A549 (cell line): Measurements from ENCODE around the gene OXNAD1. TPM values are rescaled to one million over a fixed set of nuclear protein-coding genes. Genes with fewer than 3 reads are reported as not detected.

Experiments used
- ATAC-seq, 2 experiments: fragments of 200-7000 bp in 1 of 2; fragments of >200 bp in 1 of 2; cut with Nextera tagmentation in 1 of 2; cut with Tn5 transposase in 1 of 2; 3 replicates each; pipeline versions ENCODE4 v1.8.0 to v1.9.1; 2018 to 2020; ENCODE audit warnings: mild to moderate bottlenecking in 1 of 2, moderate library complexity in 1 of 2
- CTCF ChIA-PET: fragments of 300-600 bp; sonication (Branson Sonifier 250); formaldehyde crosslinking; extraction: SDS; loops from one replicate; lab custom pipeline; 2021; ENCODE audit warnings: antibody characterized with exemption, inconsistent platforms; lab: Yijun Ruan, JAX
- POLR2A ChIA-PET: fragments of 350-600 bp; formaldehyde crosslinking; extraction: SDS; loops from one replicate; lab custom pipeline; 2021; ENCODE audit warnings: antibody characterized with exemption, inconsistent platforms; lab: Yijun Ruan, JAX
- DNase-seq, 2 experiments: peaks; one replicate each; pipeline versions ENCODE4 v3.0.0 to v3.0.0-alpha.2; 2011 to 2016; ENCODE audit warnings: low read depth in 1 of 2, low spot score in 1 of 2
- FAIRE-seq: peaks from 2 replicates; lab custom pipeline; 2011; peaks lifted over from hg19 to GRCh38; lab: Jason Lieb, UNC
- H3K27ac ChIP-seq, 2 experiments: fragments of >200 bp; sonication (Bioruptor Twin); formaldehyde crosslinking; 3 replicates each; pipeline ENCODE4 v1.5.1; 2016 to 2017
- H3K4me1 ChIP-seq: fragments of >200 bp; sonication (Bioruptor Twin); formaldehyde crosslinking; 3 replicates; pipeline ENCODE4 v1.6.1; 2016
- H3K4me2 ChIP-seq: fragments of >200 bp; sonication (Bioruptor Twin); formaldehyde crosslinking; 3 replicates; pipeline ENCODE4 v1.6.1; 2016
- H3K4me3 ChIP-seq: fragments of >200 bp; sonication (Bioruptor Twin); formaldehyde crosslinking; 3 replicates; pipeline ENCODE4 v1.5.1; 2016
- H3K9me3 ChIP-seq: fragments of >200 bp; sonication (Bioruptor Twin); formaldehyde crosslinking; 3 replicates; pipeline ENCODE4 v1.6.1; 2016
- CBX2 ChIP-seq: fragments of 200-600 bp; sonication (generic); IDR thresholded peaks from 2 replicates; pipeline ENCODE4 v1.6.1; 2016; ENCODE audit warnings: low read depth, mild to moderate bottlenecking, borderline replicate concordance
- CHD2 ChIP-seq: fragments of 150-350 bp; IDR thresholded peaks from 2 replicates; pipeline ENCODE4 v1.6.1; 2014; ENCODE audit warnings: low read length; ENCODE audit not compliant: partially characterized antibody
- CHD4 ChIP-seq: fragments of 200-600 bp; sonication (generic); IDR thresholded peaks from 2 replicates; pipeline ENCODE4 v1.6.1; 2016; ENCODE audit warnings: antibody characterized with exemption, mild to moderate bottlenecking, borderline replicate concordance
- GATA3 ChIP-seq: IDR thresholded peaks from 2 replicates; pipeline ENCODE4 v1.6.1; 2012; ENCODE audit warnings: borderline replicate concordance
- HDAC2 ChIP-seq: fragments of 200-600 bp; sonication (generic); IDR thresholded peaks from 2 replicates; pipeline ENCODE4 v1.6.1; 2016
- HEYL ChIP-seq: fragments of 250-450 bp; sonication (Bioruptor Pico); IDR thresholded peaks from 2 replicates; pipeline ENCODE4 v1.8.0; 2021; ENCODE audit warnings: mild to moderate bottlenecking, moderate library complexity
- HOXA7 ChIP-seq: fragments of 250-450 bp; sonication (Bioruptor Pico); IDR thresholded peaks from 2 replicates; pipeline ENCODE4 v1.5.0; 2020; ENCODE audit warnings: mild to moderate bottlenecking, moderate library complexity
- HOXB5 ChIP-seq: fragments of 250-450 bp; sonication (Bioruptor Pico); IDR thresholded peaks from 2 replicates; pipeline ENCODE4 v1.5.0; 2020; ENCODE audit warnings: mild to moderate bottlenecking, moderate library complexity
- JUNB ChIP-seq: fragments of >200 bp; sonication (Bioruptor Twin); formaldehyde crosslinking; IDR thresholded peaks from 2 replicates; pipeline ENCODE4 v1.6.1; 2016
- KDM5A ChIP-seq: fragments of 200-600 bp; sonication (generic); IDR thresholded peaks from 2 replicates; pipeline ENCODE4 v1.6.1; 2016; ENCODE audit warnings: antibody characterized with exemption, mild to moderate bottlenecking
- MAFK ChIP-seq: fragments of 450-650 bp; IDR thresholded peaks from 2 replicates; pipeline ENCODE4 v1.6.1; 2014; ENCODE audit not compliant: partially characterized antibody
- MAZ ChIP-seq: fragments of 150-350 bp; IDR thresholded peaks from 2 replicates; pipeline ENCODE4 v1.6.1; 2014; ENCODE audit warnings: antibody characterized with exemption, low read depth, low read length, borderline replicate concordance
- MYC ChIP-seq: IDR thresholded peaks from 2 replicates; pipeline ENCODE4 v1.6.1; 2012; ENCODE audit warnings: mild to moderate bottlenecking, inconsistent platforms, low read length, improper control_type of control experiment, borderline replicate concordance
- PHF8 ChIP-seq: fragments of 200-600 bp; sonication (generic); IDR thresholded peaks from 2 replicates; pipeline ENCODE4 v1.6.1; 2016; ENCODE audit warnings: low read depth, mild to moderate bottlenecking, antibody characterized with exemption, moderate library complexity, borderline replicate concordance
- RCOR1 ChIP-seq: fragments of 150-350 bp; IDR thresholded peaks from 2 replicates; pipeline ENCODE4 v1.6.1; 2014; ENCODE audit warnings: antibody characterized with exemption, low read length, low read depth
- SREBF2 ChIP-seq: fragments of 450-650 bp; IDR thresholded peaks from 2 replicates; pipeline ENCODE4 v1.6.1; 2014; ENCODE audit warnings: mild to moderate bottlenecking, moderate library complexity
- ZC3H11A ChIP-seq: fragments of 450-650 bp; IDR thresholded peaks from 2 replicates; pipeline ENCODE4 v1.6.1; 2014; ENCODE audit warnings: antibody characterized with exemption, mild to moderate bottlenecking
- WGBS: methylation state at CpG from one replicate; pipeline ENCODE4 v1.1.6; 2017; ENCODE audit errors: missing lambda C conversion rate; 5-methylcytosine and 5-hydroxymethylcytosine counted together
- polyA plus RNA-seq, 4 experiments: library from polyadenylated mRNA; depleted of rRNA in 3 of 4; stranded (reverse); fragments of >200 nt; fragmentation: RNase III in 1 of 4; extraction: RNeasy Plus Mini Kit Qiagen cat#74134 plus additional on column Dnase treatment in 1 of 4; gene quantifications; 2 replicates in 3 of 4; 3 replicates in 1 of 4; pipeline ENCODE4 v1.2.3, GENCODE V29; 2011 to 2017
- TF ChIP-seq, protein P1 (sequence below): IDR thresholded peaks from 2 replicates; pipeline ENCODE4 v1.6.1; 2012; ENCODE audit warnings: low read depth, borderline replicate concordance
- TF ChIP-seq, protein P2 (sequence below): fragments of 450-650 bp; IDR thresholded peaks from 2 replicates; pipeline ENCODE4 v1.6.1; 2014; ENCODE audit warnings: antibody characterized with exemption

Gene OXNAD1
- polyA plus RNA-seq, 2 of the 4 experiments (the other 2 are of a cell fraction), result 8.8 to 25.9 TPM

DNA sequence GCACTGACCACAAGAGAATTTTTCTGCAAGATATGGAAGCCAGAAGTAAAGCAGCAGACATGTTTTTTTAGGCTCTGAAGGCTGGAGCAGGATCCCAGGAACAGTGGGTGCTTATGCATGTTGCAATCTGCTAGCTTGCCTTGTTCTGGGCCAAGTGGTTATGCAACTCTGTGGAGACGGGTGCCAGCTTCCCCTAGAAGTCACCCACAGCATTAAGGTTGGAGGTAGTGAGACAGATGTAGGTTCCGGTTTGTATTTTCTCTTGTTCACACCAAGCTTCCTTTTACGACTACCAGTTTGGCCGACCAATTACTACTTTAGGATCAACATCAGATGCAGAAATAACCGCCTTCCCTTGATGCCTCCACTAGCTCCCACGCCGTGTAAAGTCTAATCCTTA, 11.4 kb upstream of the OXNAD1 start:
- ATAC-seq, result no peak
- no peaks in the 10 kb centered on the region for H3K9me3 ChIP-seq
- no peak overlapping the region for H3K4me3 ChIP-seq
- ChIA-PET CTCF (interaction anchor here (0.9 to 3.9 kb wide), 8 partner anchors 9 to 441 kb away, joined by 3 to 14 read pairs (median 5); no protein-coding TSS in a partner anchor), POLR2A (no interaction called here)
- no peak for FAIRE-seq
- WGBS, result 80% methylated on average over 7 of the region's 7 CpGs
- H3K4me1 ChIP-seq, result no peaks in the 10 kb centered on the region
- H3K27ac ChIP-seq, result no peak overlapping the region
- no peak overlapping the region for H3K4me2 ChIP-seq
- DNase-seq, result no peak
- TF ChIP-seq, protein P1, sequence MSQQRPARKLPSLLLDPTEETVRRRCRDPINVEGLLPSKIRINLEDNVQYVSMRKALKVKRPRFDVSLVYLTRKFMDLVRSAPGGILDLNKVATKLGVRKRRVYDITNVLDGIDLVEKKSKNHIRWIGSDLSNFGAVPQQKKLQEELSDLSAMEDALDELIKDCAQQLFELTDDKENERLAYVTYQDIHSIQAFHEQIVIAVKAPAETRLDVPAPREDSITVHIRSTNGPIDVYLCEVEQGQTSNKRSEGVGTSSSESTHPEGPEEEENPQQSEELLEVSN, result no peak
- no peak for TF ChIP-seq CBX2
- no peak for TF ChIP-seq KDM5A
- no peak for TF ChIP-seq SREBF2
- TF ChIP-seq RCOR1, result no peak
- TF ChIP-seq, protein P2, sequence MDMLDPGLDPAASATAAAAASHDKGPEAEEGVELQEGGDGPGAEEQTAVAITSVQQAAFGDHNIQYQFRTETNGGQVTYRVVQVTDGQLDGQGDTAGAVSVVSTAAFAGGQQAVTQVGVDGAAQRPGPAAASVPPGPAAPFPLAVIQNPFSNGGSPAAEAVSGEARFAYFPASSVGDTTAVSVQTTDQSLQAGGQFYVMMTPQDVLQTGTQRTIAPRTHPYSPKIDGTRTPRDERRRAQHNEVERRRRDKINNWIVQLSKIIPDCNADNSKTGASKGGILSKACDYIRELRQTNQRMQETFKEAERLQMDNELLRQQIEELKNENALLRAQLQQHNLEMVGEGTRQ, result no peak
- TF ChIP-seq GATA3, result no peak
- no peak for TF ChIP-seq HOXA7 (CRISPR knock-in tag)
- TF ChIP-seq CHD2, result no peak
- TF ChIP-seq HEYL, result no peak
- no peak for TF ChIP-seq JUNB
- no peak for TF ChIP-seq CHD4
- TF ChIP-seq, all 56 proteins: peak for 0

DNA sequence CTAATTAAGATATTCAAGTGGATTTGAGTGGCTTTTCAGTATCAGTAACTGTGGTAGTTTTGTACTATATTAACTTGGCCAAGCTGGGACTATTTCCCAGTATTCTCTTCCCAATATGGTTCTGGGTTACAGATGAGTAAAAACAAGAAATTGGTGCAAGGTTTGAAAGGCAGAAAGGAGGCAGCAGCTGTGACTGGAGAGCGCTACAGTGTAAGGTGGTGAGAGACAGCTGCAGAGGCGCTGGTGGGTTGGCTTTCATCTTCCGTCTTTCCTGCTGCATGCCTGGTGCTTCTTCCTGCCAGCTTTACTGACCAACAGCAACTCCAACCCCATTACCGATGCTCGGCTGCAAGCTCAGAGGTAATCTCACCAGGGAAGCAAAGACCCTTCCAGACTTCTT, 10.1 kb upstream of the OXNAD1 start:
- DNase-seq, result no peak
- no peak overlapping the region for H3K4me2 ChIP-seq
- H3K4me1 ChIP-seq, result no peaks in the 10 kb centered on the region
- no peak for FAIRE-seq
- no peak for TF ChIP-seq MAFK
- TF ChIP-seq ZC3H11A, result no peak
- TF ChIP-seq HOXB5, result no peak
- no peak for TF ChIP-seq SREBF2
- TF ChIP-seq PHF8, result no peak
- TF ChIP-seq, all 56 proteins: peak for 0
- Histone ChIP-seq H3K9me3 (no peaks in the 10 kb centered on the region), H3K4me3 (no peak overlapping the region), H3K27ac (no peak overlapping the region)
- 91% methylated on average over 5 of the region's 5 CpGs for WGBS
- ChIA-PET CTCF (interaction anchor here (1.0 to 2.9 kb wide), 6 partner anchors 9 to 1146 kb away, joined by 3 to 11 read pairs (median 4); no protein-coding TSS in a partner anchor), POLR2A (no interaction called here)
- no peak; a peak in 1 of 6 replicates for ATAC-seq

DNA sequence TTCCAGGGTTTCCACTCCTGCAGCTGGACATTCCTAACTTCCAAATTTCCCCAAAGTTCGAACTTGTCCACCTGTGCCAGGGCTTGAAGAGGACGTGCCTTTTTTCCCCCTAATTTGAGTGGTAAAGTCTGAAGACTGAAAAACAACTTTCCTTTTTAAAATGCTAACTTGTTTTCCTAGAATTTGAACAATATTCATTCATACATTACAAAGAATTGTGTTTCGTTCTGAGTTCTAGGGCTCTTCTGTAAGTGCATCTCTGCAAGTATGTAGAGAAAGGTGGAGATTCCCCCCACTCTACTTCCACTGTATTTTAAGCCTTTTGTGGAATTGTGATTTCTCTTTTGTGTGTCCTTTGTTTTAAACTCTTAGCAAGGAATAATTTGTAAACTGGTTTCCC, 9.7 kb upstream of the OXNAD1 start:
- Histone ChIP-seq H3K9me3 (no peaks in the 10 kb centered on the region), H3K27ac (no peak overlapping the region), H3K4me2 (no peak overlapping the region), H3K4me3 (no peak overlapping the region), H3K4me1 (no peaks in the 10 kb centered on the region)
- ATAC-seq (no peak), DNase-seq (no peak), FAIRE-seq (no peak)
- 55% methylated on average over 3 of the region's 3 CpGs for WGBS
- ChIA-PET POLR2A (no interaction called here), CTCF (interaction anchor here (1.0 to 2.9 kb wide), 5 partner anchors 9 to 1147 kb away, joined by 3 to 11 read pairs (median 3); no protein-coding TSS in a partner anchor)
- TF ChIP-seq HDAC2 (no peak), MAZ (no peak), MYC (no peak)

DNA sequence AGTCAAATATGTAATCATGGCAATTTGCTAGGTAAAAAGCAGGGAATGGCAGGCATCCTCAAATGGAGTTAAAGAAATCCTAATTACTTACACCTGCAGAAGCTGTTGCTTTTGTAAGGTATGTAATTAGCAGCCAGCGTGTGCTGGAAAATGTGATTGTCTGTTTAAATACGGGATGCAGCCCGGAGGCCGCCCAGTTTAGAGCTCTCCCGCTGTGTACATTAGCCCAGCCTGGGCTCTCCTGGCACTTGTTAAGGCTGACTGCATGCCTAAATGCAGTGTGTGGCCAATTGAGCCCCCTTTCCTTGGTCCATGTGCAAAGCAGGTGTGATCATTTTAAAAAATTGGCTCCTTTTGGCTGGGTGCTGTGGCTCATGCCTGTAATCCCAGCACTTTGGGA, 9.3 kb upstream of the OXNAD1 start:
- Histone ChIP-seq H3K9me3 (no peaks in the 10 kb centered on the region), H3K4me1 (no peaks in the 10 kb centered on the region), H3K27ac (no peak overlapping the region), H3K4me2 (no peak overlapping the region)
- WGBS, result 95% methylated on average over 5 of the region's 5 CpGs
- no peak for FAIRE-seq
- POLR2A ChIA-PET, result no interaction called here
- no peak for TF ChIP-seq CHD2
- TF ChIP-seq, all 56 proteins: peak for 0
- DNase-seq (no peak), ATAC-seq (no peak; a peak in 1 of 6 replicates)
- H3K4me3 ChIP-seq, result no peak overlapping the region
- CTCF ChIA-PET, result interaction anchor here (1.3 to 2.9 kb wide), 4 partner anchors 10 to 439 kb away, joined by 3 to 11 read pairs (median 6); no protein-coding TSS in a partner anchor
